Panc1 (cell line): ENCODE data around the gene PSME3IP1. TPM values are rescaled to one million over a fixed set of nuclear protein-coding genes. Genes with fewer than 3 reads are reported as not detected.
A peak's percentile ranks its signal among the peaks of the same experiment; 100 is the strongest.

Source experiments
- ATAC-seq: fragments of 200-7000 bp; cut with Tn5 transposase; 2 replicates; pipeline ENCODE4 v1.9.1; 2020; ENCODE audit warnings: mild to moderate bottlenecking, moderate library complexity
- BruUV-seq: library from RNA; stranded (reverse); fragments of 400-500 nt; replicated peaks from 2 replicates; lab custom pipeline; 2021; lab: Mats Ljungman, UMichigan
- CTCF ChIA-PET: fragments of 300-600 bp; sonication (Branson Sonifier 250); formaldehyde crosslinking; loops from one replicate; lab custom pipeline; 2022; ENCODE audit warnings: antibody characterized with exemption; lab: Charles Lee
- POLR2A ChIA-PET: fragments of 300-600 bp; sonication (Branson Sonifier 250); formaldehyde crosslinking; loops from one replicate; lab custom pipeline; 2022; ENCODE audit warnings: antibody characterized with exemption; lab: Charles Lee
- DNase-seq: peaks from one replicate; pipeline ENCODE4 v3.0.0-alpha.2; 2010; ENCODE audit warnings: low read depth, low spot score
- H3K27ac ChIP-seq: 2 replicates; pipeline ENCODE4 v1.5.1; 2011; ENCODE audit warnings: mild to moderate bottlenecking, low read length, inconsistent platforms
- H3K27me3 ChIP-seq: fragments of 200-500 bp; sonication (Bioruptor generic); 2 replicates; pipeline ENCODE4 v1.6.0; 2014; ENCODE audit warnings: low read length, inconsistent platforms; ENCODE audit not compliant: control insufficient read depth, insufficient read depth
- H3K36me3 ChIP-seq: fragments of 200-500 bp; sonication (Bioruptor generic); 2 replicates; pipeline ENCODE4 v1.5.1; 2014; ENCODE audit warnings: inconsistent platforms, mild to moderate bottlenecking, low read length, moderate library complexity; ENCODE audit not compliant: control insufficient read depth, insufficient read depth
- H3K4me1 ChIP-seq: 2 replicates; pipeline ENCODE4 v1.5.1; 2011; ENCODE audit warnings: inconsistent platforms, mild to moderate bottlenecking, low read length, moderate library complexity; ENCODE audit not compliant: control insufficient read depth, insufficient read depth
- H3K4me3 ChIP-seq, 2 experiments: 2 replicates each; pipeline ENCODE4 v1.5.1; 2011 to 2012; ENCODE audit warnings: low read depth in 2 of 2, low read length in 2 of 2, mild to moderate bottlenecking in 2 of 2, inconsistent platforms in 1 of 2, moderate library complexity in 1 of 2
- H3K9me3 ChIP-seq: fragments of 200-500 bp; sonication (Bioruptor generic); 2 replicates; pipeline ENCODE4 v1.5.1; 2014; ENCODE audit warnings: low read depth, mild to moderate bottlenecking, inconsistent platforms, low read length, moderate library complexity; ENCODE audit not compliant: control insufficient read depth, insufficient read depth
- POLR2AphosphoS5 ChIP-seq: IDR thresholded peaks from 2 replicates; pipeline ENCODE4 v1.6.1; 2012; ENCODE audit warnings: mild to moderate bottlenecking, low read depth, low read length, moderate library complexity
- SIN3A ChIP-seq: IDR thresholded peaks from 2 replicates; pipeline ENCODE4 v1.6.1; 2012; ENCODE audit warnings: low read depth, mild to moderate bottlenecking, low read length, moderate library complexity, borderline replicate concordance; ENCODE audit not compliant: insufficient read depth
- TCF7L2 ChIP-seq: IDR thresholded peaks from 2 replicates; pipeline ENCODE4 v1.6.1; 2011; ENCODE audit warnings: mild to moderate bottlenecking, low read depth, low read length, inconsistent platforms
- in situ Hi-C: cut with HindIII; loops from 2 replicates; pipeline ENCODE4 v1.10.0; 2016; ENCODE audit warnings: low sequenced_read_pairs, low pct_unique_long_range_greater_than_20kb
- intact Hi-C: fragments of 100-400 bp; cut with micrococcal nuclease; formaldehyde crosslinking; loops from one replicate; pipeline ENCODE4 v1.10.0; 2022; ENCODE audit not compliant: unreplicated experiment
- total RNA-seq: library from RNA; stranded (reverse); gene quantifications from one replicate; pipeline ENCODE4 v1.2.1, GENCODE V29; 2021; ENCODE audit not compliant: unreplicated experiment
- TF ChIP-seq, protein P1 (sequence below): fragments of 450-650 bp; IDR thresholded peaks from 2 replicates; pipeline ENCODE4 v1.5.1; 2017; ENCODE audit warnings: mild to moderate bottlenecking
- TF ChIP-seq, protein P2 (sequence below), 2 experiments: IDR thresholded peaks; 2 replicates each; pipeline ENCODE4 v1.6.1; 2011 to 2012; ENCODE audit warnings: low read depth in 2 of 2, control low read depth in 1 of 2, low read length in 1 of 2, mild to moderate bottlenecking in 1 of 2, moderate library complexity in 1 of 2; ENCODE audit not compliant: insufficient read depth in 1 of 2

Gene PSME3IP1
- total RNA-seq, 1 experiment from 2014 or later: 67.6 TPM

DNA sequence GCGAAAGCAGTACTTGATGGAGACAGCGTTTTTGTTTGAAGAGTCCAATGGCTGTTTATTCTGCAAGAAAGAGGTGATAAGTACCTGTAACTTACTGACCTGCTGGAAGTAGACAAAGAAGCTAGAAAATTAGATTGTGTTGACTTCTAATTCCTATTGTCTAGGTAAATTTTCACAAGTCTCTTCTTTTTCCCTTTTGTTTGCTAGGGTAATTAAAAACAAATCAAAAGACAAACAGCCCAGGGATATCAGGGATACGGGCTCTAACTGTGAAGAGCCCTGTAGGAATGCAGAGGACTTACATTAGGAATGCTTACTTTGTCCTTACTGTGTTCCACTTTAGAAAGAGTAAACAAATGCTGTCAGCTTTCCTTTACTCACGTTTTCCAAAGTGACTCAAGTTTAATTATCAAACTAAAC lies 7.0 kb downstream of the PSME3IP1 start:
- TSS peak; percentile 0 for BruUV-seq
- no peak overlapping the region for H3K4me3 ChIP-seq
- peaks cover 7% of the 10 kb centered on the region for H3K4me1 ChIP-seq
- in situ Hi-C loops (no loop called here), intact Hi-C loops (no loop called here)
- POLR2A ChIA-PET: no interaction called here
- no peak overlapping the region for H3K27ac ChIP-seq
- TF ChIP-seq, protein P1, sequence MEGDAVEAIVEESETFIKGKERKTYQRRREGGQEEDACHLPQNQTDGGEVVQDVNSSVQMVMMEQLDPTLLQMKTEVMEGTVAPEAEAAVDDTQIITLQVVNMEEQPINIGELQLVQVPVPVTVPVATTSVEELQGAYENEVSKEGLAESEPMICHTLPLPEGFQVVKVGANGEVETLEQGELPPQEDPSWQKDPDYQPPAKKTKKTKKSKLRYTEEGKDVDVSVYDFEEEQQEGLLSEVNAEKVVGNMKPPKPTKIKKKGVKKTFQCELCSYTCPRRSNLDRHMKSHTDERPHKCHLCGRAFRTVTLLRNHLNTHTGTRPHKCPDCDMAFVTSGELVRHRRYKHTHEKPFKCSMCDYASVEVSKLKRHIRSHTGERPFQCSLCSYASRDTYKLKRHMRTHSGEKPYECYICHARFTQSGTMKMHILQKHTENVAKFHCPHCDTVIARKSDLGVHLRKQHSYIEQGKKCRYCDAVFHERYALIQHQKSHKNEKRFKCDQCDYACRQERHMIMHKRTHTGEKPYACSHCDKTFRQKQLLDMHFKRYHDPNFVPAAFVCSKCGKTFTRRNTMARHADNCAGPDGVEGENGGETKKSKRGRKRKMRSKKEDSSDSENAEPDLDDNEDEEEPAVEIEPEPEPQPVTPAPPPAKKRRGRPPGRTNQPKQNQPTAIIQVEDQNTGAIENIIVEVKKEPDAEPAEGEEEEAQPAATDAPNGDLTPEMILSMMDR: no peak
- TF ChIP-seq SIN3A: no peak
- no peak for TF ChIP-seq TCF7L2
- no peak for TF ChIP-seq POLR2AphosphoS5
- TF ChIP-seq, protein P2, sequence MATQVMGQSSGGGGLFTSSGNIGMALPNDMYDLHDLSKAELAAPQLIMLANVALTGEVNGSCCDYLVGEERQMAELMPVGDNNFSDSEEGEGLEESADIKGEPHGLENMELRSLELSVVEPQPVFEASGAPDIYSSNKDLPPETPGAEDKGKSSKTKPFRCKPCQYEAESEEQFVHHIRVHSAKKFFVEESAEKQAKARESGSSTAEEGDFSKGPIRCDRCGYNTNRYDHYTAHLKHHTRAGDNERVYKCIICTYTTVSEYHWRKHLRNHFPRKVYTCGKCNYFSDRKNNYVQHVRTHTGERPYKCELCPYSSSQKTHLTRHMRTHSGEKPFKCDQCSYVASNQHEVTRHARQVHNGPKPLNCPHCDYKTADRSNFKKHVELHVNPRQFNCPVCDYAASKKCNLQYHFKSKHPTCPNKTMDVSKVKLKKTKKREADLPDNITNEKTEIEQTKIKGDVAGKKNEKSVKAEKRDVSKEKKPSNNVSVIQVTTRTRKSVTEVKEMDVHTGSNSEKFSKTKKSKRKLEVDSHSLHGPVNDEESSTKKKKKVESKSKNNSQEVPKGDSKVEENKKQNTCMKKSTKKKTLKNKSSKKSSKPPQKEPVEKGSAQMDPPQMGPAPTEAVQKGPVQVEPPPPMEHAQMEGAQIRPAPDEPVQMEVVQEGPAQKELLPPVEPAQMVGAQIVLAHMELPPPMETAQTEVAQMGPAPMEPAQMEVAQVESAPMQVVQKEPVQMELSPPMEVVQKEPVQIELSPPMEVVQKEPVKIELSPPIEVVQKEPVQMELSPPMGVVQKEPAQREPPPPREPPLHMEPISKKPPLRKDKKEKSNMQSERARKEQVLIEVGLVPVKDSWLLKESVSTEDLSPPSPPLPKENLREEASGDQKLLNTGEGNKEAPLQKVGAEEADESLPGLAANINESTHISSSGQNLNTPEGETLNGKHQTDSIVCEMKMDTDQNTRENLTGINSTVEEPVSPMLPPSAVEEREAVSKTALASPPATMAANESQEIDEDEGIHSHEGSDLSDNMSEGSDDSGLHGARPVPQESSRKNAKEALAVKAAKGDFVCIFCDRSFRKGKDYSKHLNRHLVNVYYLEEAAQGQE (IDR thresholded peaks at IDR 0.05; ENCODE audit: insufficient read depth in 1 of 2, low read depth in 2 of 2, low read length in 1 of 2): no peak
- no peaks in the 10 kb centered on the region; the same call in 1 of the 2 replicates for H3K36me3 ChIP-seq
- no peaks in the 10 kb centered on the region for H3K27me3 ChIP-seq
- no peak for DNase-seq
- ATAC-seq: no peak
- H3K9me3 ChIP-seq: no peaks in the 10 kb centered on the region
- CTCF ChIA-PET: interaction anchor here (0.6 kb wide), 1 partner anchor 18 kb away, joined by 3 read pairs; no protein-coding TSS in a partner anchor

DNA sequence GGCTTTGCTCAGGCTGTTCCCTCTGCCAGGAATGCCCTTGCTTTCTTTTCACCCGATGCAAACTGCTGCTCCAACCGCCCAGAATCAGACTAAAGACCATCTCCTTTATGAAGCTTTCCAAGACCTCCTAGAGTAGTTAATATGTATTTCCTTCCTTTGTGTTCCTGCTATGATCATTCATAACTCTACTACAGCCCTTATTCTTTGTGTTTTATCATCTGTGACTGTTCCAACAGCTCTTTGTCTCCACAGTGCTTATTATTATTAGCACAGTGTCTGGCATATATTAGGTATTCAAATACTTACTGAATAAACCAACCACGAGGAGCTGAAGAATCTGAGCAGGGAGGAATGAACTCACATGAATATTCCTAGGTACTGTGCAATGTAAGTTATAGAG lies 7.6 kb downstream of the PSME3IP1 start:
- ATAC-seq: no peak
- H3K4me3 ChIP-seq: no peak overlapping the region

More for the DNA sequence above, 7.6 kb downstream of the PSME3IP1 start:
- BruUV-seq: no TSS peak
- no peak for DNase-seq
- intact Hi-C loops: no loop called here
- ChIA-PET CTCF (interaction anchor here (0.6 kb wide), 1 partner anchor 19 kb away, joined by 3 read pairs; no protein-coding TSS in a partner anchor), POLR2A (interaction anchor here (0.7 kb wide), 1 partner anchor 9 kb away, joined by 4 read pairs; no protein-coding TSS in a partner anchor)
- Histone ChIP-seq H3K27me3 (no peaks in the 10 kb centered on the region), H3K9me3 (no peaks in the 10 kb centered on the region), H3K4me1 (peaks cover 7% of the 10 kb centered on the region), H3K36me3 (no peaks in the 10 kb centered on the region; the same call in 1 of the 2 replicates), H3K27ac (no peak overlapping the region)
- no peak for TF ChIP-seq TCF7L2
- TF ChIP-seq, protein P2 (IDR thresholded peaks at IDR 0.05; ENCODE audit: insufficient read depth in 1 of 2, low read depth in 2 of 2, low read length in 1 of 2): no peak
- TF ChIP-seq SIN3A: no peak
- TF ChIP-seq, protein P1: no peak
- no peak for TF ChIP-seq POLR2AphosphoS5
- in situ Hi-C loops: no loop called here
